Trophoblast cell (in vitro differentiated cells and primary cell): ENCODE data around the gene CAMK2A.
A peak's percentile ranks its signal among the peaks of the same experiment; 100 is the strongest.

ENCODE experiments used
- DNase-seq, 2 donors: peaks; one replicate each; pipeline ENCODE4 v3.0.0-alpha.2; 2016
- H2AFZ ChIP-seq: 2 replicates; pipeline ENCODE4 v1.6.1; 2013; ENCODE audit warnings: low read length, moderate library complexity, mild to moderate bottlenecking; ENCODE audit not compliant: insufficient read depth, poor library complexity
- H2AK5ac ChIP-seq: 2 replicates; pipeline ENCODE4 v1.6.1; 2013; ENCODE audit warnings: mild to moderate bottlenecking, low read length
- H2BK120ac ChIP-seq: 2 replicates; pipeline ENCODE4 v1.6.1; 2013; ENCODE audit warnings: low read length, mild to moderate bottlenecking, moderate library complexity; ENCODE audit not compliant: insufficient read depth, poor library complexity
- H2BK12ac ChIP-seq: 2 replicates; pipeline ENCODE4 v1.6.1; 2013; ENCODE audit warnings: mild to moderate bottlenecking, low read length, moderate library complexity
- H2BK5ac ChIP-seq: 2 replicates; pipeline ENCODE4 v1.6.1; 2013; ENCODE audit warnings: low read length, low read depth, moderate library complexity, mild to moderate bottlenecking; ENCODE audit not compliant: poor library complexity
- H3K14ac ChIP-seq: 2 replicates; pipeline ENCODE4 v1.6.1; 2013; ENCODE audit warnings: mild to moderate bottlenecking, low read length
- H3K18ac ChIP-seq: 2 replicates; pipeline ENCODE4 v1.6.1; 2013; ENCODE audit warnings: mild to moderate bottlenecking, low read length
- H3K23ac ChIP-seq: 2 replicates; pipeline ENCODE4 v1.6.1; 2013; ENCODE audit warnings: low read length
- H3K27ac ChIP-seq: 2 replicates; pipeline ENCODE4 v1.5.1; 2013; ENCODE audit warnings: low read depth, mild to moderate bottlenecking, inconsistent platforms, low read length, moderate library complexity
- H3K27me3 ChIP-seq: 2 replicates; pipeline ENCODE4 v1.6.1; 2013; ENCODE audit warnings: inconsistent platforms, mild to moderate bottlenecking, low read length, moderate library complexity; ENCODE audit not compliant: insufficient read depth
- H3K36me3 ChIP-seq, 2 experiments: 1 replicate in 1 of 2; 2 replicates in 1 of 2; pipeline ENCODE4 v1.6.1; 2013; ENCODE audit warnings: low read length in 2 of 2, mild to moderate bottlenecking in 2 of 2, moderate library complexity in 1 of 2; ENCODE audit not compliant: insufficient read depth in 2 of 2, control insufficient read depth in 1 of 2
- H3K4ac ChIP-seq: 2 replicates; pipeline ENCODE4 v1.6.1; 2013; ENCODE audit warnings: low read depth, mild to moderate bottlenecking, low read length, moderate library complexity
- H3K4me1 ChIP-seq, 2 experiments: 1 replicate in 1 of 2; 2 replicates in 1 of 2; pipeline ENCODE4 v1.6.1; 2013; ENCODE audit warnings: low read length in 2 of 2, mild to moderate bottlenecking in 2 of 2, moderate library complexity in 1 of 2; ENCODE audit not compliant: insufficient read depth in 2 of 2, control insufficient read depth in 1 of 2
- H3K4me2 ChIP-seq: 2 replicates; pipeline ENCODE4 v1.6.1; 2013; ENCODE audit warnings: inconsistent platforms, mild to moderate bottlenecking, low read length, moderate library complexity
- H3K4me3 ChIP-seq: 2 replicates; pipeline ENCODE4 v1.5.1; 2013; ENCODE audit warnings: mild to moderate bottlenecking, low read depth, low read length, inconsistent platforms
- H3K79me1 ChIP-seq: one replicate; pipeline ENCODE4 v1.6.1; 2013; ENCODE audit warnings: low read length
- H3K79me2 ChIP-seq: 2 replicates; pipeline ENCODE4 v1.6.1; 2013; ENCODE audit warnings: low read length, mild to moderate bottlenecking; ENCODE audit not compliant: control insufficient read depth, insufficient read depth, poor library complexity
- H3K9ac ChIP-seq: 2 replicates; pipeline ENCODE4 v1.6.1; 2013; ENCODE audit warnings: mild to moderate bottlenecking, low read length
- H3K9me3 ChIP-seq: 2 replicates; pipeline ENCODE4 v1.6.1; 2013; ENCODE audit warnings: low read depth, mild to moderate bottlenecking, control low read depth, inconsistent platforms, low read length; ENCODE audit not compliant: insufficient read depth
- H4K12ac ChIP-seq: 2 replicates; pipeline ENCODE4 v1.6.1; 2013; ENCODE audit warnings: low read depth, mild to moderate bottlenecking, low read length, moderate library complexity
- H4K8ac ChIP-seq: 2 replicates; pipeline ENCODE4 v1.6.1; 2013; ENCODE audit warnings: low read depth, mild to moderate bottlenecking, low read length, moderate library complexity
- H4K91ac ChIP-seq: one replicate; pipeline ENCODE4 v1.6.1; 2013; ENCODE audit warnings: low read depth, mild to moderate bottlenecking, low read length, moderate library complexity
- WGBS: extraction: QIAGEN DNeasy Blood & Tissue Kit; methylation state at CpG from one replicate; pipeline ENCODE4 v1.1.7; 2013; ENCODE audit warnings: missing lambda C conversion rate; ENCODE audit not compliant: insufficient read length, insufficient coverage; ENCODE audit errors: extremely low coverage; 5-methylcytosine and 5-hydroxymethylcytosine counted together

Gene CAMK2A

GRCh38 chr5:150177721-150178120, 111.9 kb downstream of the CAMK2A start:
- H3K14ac ChIP-seq = no peak overlapping the region
- no peak overlapping the region for H3K4ac ChIP-seq
- H4K8ac ChIP-seq = no peak overlapping the region
- no peaks in the 10 kb centered on the region for H3K27me3 ChIP-seq
- H3K9ac ChIP-seq = no peak overlapping the region
- H3K9me3 ChIP-seq = no peaks in the 10 kb centered on the region
- no peak overlapping the region for H4K12ac ChIP-seq
- H3K18ac ChIP-seq = no peak overlapping the region
- H3K4me3 ChIP-seq = no peak overlapping the region
- WGBS = no CpG with 5 or more reads among the region's 4 CpGs
- no peak overlapping the region for H2BK12ac ChIP-seq
- no peak overlapping the region for H4K91ac ChIP-seq
- no peak for DNase-seq
- no peak overlapping the region for H2AK5ac ChIP-seq
- H3K4me1 ChIP-seq = peaks cover 0 to 2% of the 10 kb centered on the region in 2 experiments
- H3K79me1 ChIP-seq = peaks cover 4% of the 10 kb centered on the region
- H3K23ac ChIP-seq = no peak overlapping the region
- no peak overlapping the region for H3K27ac ChIP-seq
- H2BK120ac ChIP-seq = no peak overlapping the region
- no peaks in the 10 kb centered on the region for H3K79me2 ChIP-seq
- H2BK5ac ChIP-seq = no peak overlapping the region
- H3K36me3 ChIP-seq = no peaks in the 10 kb centered on the region
- H3K4me2 ChIP-seq = no peak overlapping the region
- no peak overlapping the region for H2AFZ ChIP-seq

GRCh38 chr5:150176745-150177477, 112.7 kb downstream of the CAMK2A start:
- Histone ChIP-seq H2BK12ac (no peak overlapping the region), H3K18ac (no peak overlapping the region), H3K4me2 (no peak overlapping the region), H4K91ac (no peak overlapping the region), H3K9me3 (no peaks in the 10 kb centered on the region), H3K4me3 (no peak overlapping the region), H3K4me1 (peaks cover 0 to 2% of the 10 kb centered on the region in 2 experiments), H2AK5ac (no peak overlapping the region), H2BK5ac (no peak overlapping the region), H3K36me3 (no peaks in the 10 kb centered on the region), H2AFZ (no peak overlapping the region), H3K23ac (no peak overlapping the region), H3K4ac (no peak overlapping the region), H3K14ac (no peak overlapping the region), H4K12ac (no peak overlapping the region), H3K79me2 (no peaks in the 10 kb centered on the region), H4K8ac (no peak overlapping the region), H2BK120ac (no peak overlapping the region), H3K79me1 (peaks cover 4% of the 10 kb centered on the region), H3K27ac (no peak overlapping the region), H3K9ac (no peak overlapping the region), H3K27me3 (no peaks in the 10 kb centered on the region)
- no peak for DNase-seq
- no CpG with 5 or more reads among the region's 8 CpGs for WGBS

- Histone ChIP-seq H3K9ac (no peak overlapping the region), H4K12ac (no peak overlapping the region), H2AK5ac (no peak overlapping the region), H3K36me3 (no peaks in the 10 kb centered on the region), H2BK5ac (no peak overlapping the region), H3K27me3 (no peaks in the 10 kb centered on the region), H3K14ac (no peak overlapping the region), H4K91ac (no peak overlapping the region), H4K8ac (no peak overlapping the region), H2BK120ac (no peak overlapping the region), H3K4me1 (peaks cover 0 to 2% of the 10 kb centered on the region in 2 experiments), H3K27ac (no peak overlapping the region), H2AFZ (no peak overlapping the region), H3K18ac (no peak overlapping the region), H3K4me3 (no peak overlapping the region), H3K9me3 (no peaks in the 10 kb centered on the region), H3K79me2 (no peaks in the 10 kb centered on the region), H2BK12ac (peak overlapping the region; percentile 33), H3K79me1 (peaks cover 4% of the 10 kb centered on the region), H3K4me2 (no peak overlapping the region), H3K23ac (no peak overlapping the region), H3K4ac (no peak overlapping the region)
- peak; percentile 15 to 47 for DNase-seq
- no CpG with 5 or more reads among the region's 5 CpGs for WGBS
Observed at GRCh38 chr5:150175536-150175935, 114.0 kb downstream of the CAMK2A start.

GRCh38 chr5:150175076-150175475, 114.5 kb downstream of the CAMK2A start:
- Histone ChIP-seq H3K9ac (no peak overlapping the region), H3K79me2 (no peaks in the 10 kb centered on the region), H3K9me3 (no peaks in the 10 kb centered on the region), H3K79me1 (peaks cover 4% of the 10 kb centered on the region), H3K4me2 (no peak overlapping the region), H4K8ac (no peak overlapping the region), H2AFZ (no peak overlapping the region), H2BK12ac (peak overlapping the region; percentile 33), H4K91ac (no peak overlapping the region), H3K4ac (no peak overlapping the region), H3K18ac (no peak overlapping the region), H3K4me3 (no peak overlapping the region), H3K36me3 (no peaks in the 10 kb centered on the region), H2BK5ac (no peak overlapping the region), H3K27me3 (peaks cover 2% of the 10 kb centered on the region), H3K23ac (no peak overlapping the region), H3K14ac (no peak overlapping the region), H3K4me1 (peaks cover 0 to 2% of the 10 kb centered on the region in 2 experiments), H2AK5ac (no peak overlapping the region), H2BK120ac (no peak overlapping the region), H3K27ac (no peak overlapping the region), H4K12ac (no peak overlapping the region)
- WGBS = no CpG with 5 or more reads among the region's 1 CpG
- no peak for DNase-seq
